Right lobe of liver (tissue), 6 donors: ENCODE measurements around the gene FAAP20. TPM values are rescaled to one million over a fixed set of nuclear protein-coding genes. Genes with fewer than 3 reads are reported as not detected.

Experiments used
- ATAC-seq, 4 donors: fragments of 200-7000 bp; cut with Tn5 transposase; one replicate each; pipeline ENCODE4 v1.9.1; 2020; ENCODE audit warnings: mild to moderate bottlenecking in 4 of 4, moderate library complexity in 4 of 4
- DNase-seq, 3 donors: peaks; one replicate each; pipeline ENCODE4 v3.0.0-alpha.2; 2020
- H3K27ac ChIP-seq, 3 donors: fragments of 200-600 bp; one replicate each; pipeline ENCODE4 v1.8.0; 2022
- H3K27me3 ChIP-seq, 2 donors: fragments of 200-600 bp; one replicate each; pipeline ENCODE4 v1.8.0; 2022
- H3K36me3 ChIP-seq, 4 donors: fragments of 200-600 bp; sonication (generic) in 1 of 4; one replicate each; pipeline versions ENCODE4 v1.5.1 to v1.8.0; 2017 to 2022; ENCODE audit warnings: control low read depth in 1 of 4
- H3K4me1 ChIP-seq, 4 donors: fragments of 200-600 bp; sonication (generic) in 1 of 4; one replicate each; pipeline versions ENCODE4 v1.5.1 to v1.8.0; 2017 to 2022; ENCODE audit warnings: control low read depth in 1 of 4
- H3K4me3 ChIP-seq, 3 donors: fragments of 200-600 bp; one replicate each; pipeline ENCODE4 v1.8.0; 2022
- H3K9me3 ChIP-seq, 4 donors: fragments of 200-600 bp; sonication (generic) in 1 of 4; one replicate each; pipeline versions ENCODE4 v1.5.1 to v1.8.0; 2017 to 2022; ENCODE audit warnings: control low read depth in 1 of 4
- POLR2A ChIP-seq: fragments of 450-650 bp; IDR thresholded peaks from one replicate; pipeline ENCODE4 v1.6.1; 2017; ENCODE audit warnings: antibody characterized with exemption, mild to moderate bottlenecking
- WGBS: methylation state at CpG from one replicate; pipeline ENCODE4 v1.1.6; 2018; ENCODE audit warnings: low coverage, low lambda C conversion rate; ENCODE audit not compliant: insufficient coverage; ENCODE audit errors: missing lambda C conversion rate; 5-methylcytosine and 5-hydroxymethylcytosine counted together
- intact Hi-C, 2 donors: fragments of 100-400 bp; cut with DNase I; formaldehyde crosslinking; loops; one replicate each; pipeline versions ENCODE4 v1.11.2 to v1.14.1; 2022
- total RNA-seq, 6 experiments: library from RNA; depleted of rRNA in 2 of 6; stranded (reverse); fragments of >200 nt in 2 of 6; fragmentation: NEBNext Ultra II Directional in 3 of 6; extraction: Animal tissue kit (Norgen Biotek cat#: 25700) in 3 of 6; gene quantifications; one replicate each; pipeline versions ENCODE4 v1.1.0 to v1.2.4, GENCODE V29; 2016 to 2023
- TF ChIP-seq, protein P1 (sequence below), 4 donors: fragments of 200-600 bp in 3 of 4; fragments of 450-650 bp in 1 of 4; IDR thresholded peaks; one replicate each; pipeline versions ENCODE4 v1.5.1 to v1.8.0; 2016 to 2022; ENCODE audit warnings: antibody characterized with exemption in 4 of 4, mild to moderate bottlenecking in 2 of 4
- donor health status: DM: no; HTN: yes; CAD: no.
- donor health status: DM: no; HTN: no; CAD: no.
- donor health status: DM: no; HTN: no; CAD: no.
- donor health status: DM: no; HTN: yes; CAD: no.
- donor health status: DM: no; HTN: yes; CAD: no.

The FAAP20 gene
- total RNA-seq, 6 experiments from 2014 or later = 18.9 to 26.0 (median 24.4) TPM

DNA sequence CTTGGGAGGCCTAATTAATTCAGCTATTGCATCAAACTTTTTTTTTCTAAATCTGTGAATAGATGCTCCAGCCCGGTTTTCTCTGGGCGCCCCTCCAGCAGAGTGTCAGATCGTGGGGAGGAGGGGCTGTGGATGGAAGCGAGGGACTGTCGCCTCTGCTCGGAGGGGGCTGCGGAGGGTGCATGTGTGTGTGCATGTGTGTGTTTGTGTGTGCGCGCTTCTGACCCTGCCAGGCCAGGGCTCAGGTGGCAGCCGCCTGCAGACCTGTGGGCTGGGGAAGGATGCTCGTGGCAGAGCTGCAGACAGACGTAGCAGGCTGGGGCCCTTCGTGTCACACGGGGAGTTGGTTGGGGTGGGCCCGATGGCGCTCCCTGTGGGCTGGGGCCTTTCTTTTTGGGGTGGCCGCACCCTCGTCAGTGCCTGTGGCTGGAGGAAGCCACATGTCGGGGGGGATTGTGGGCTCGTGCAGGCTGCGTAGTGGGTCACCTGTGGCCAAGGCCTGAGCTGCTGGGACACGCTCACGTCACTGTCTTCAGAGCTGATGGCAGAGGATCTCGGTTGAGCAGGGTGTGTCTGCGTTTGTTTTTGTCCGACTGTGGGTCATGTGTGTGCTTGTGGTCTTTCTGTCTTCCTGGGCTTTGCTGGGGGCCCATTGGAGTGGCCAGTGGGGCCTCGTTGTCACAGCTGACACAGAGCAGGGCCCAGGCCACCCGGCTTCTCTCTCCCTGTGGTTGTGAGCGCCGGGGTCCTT, 36.4 kb upstream of the FAAP20 start:
- H3K9me3 ChIP-seq = no peaks in the 10 kb centered on the region
- no peaks in the 10 kb centered on the region for H3K36me3 ChIP-seq
- intact Hi-C loops = loop anchor here in 1 of 2 donors (5.0 to 10.0 kb wide), 2 partner anchors 34 to 74 kb away; no protein-coding TSS in a partner anchor
- TF ChIP-seq POLR2A = no peak
- TF ChIP-seq, protein P1, sequence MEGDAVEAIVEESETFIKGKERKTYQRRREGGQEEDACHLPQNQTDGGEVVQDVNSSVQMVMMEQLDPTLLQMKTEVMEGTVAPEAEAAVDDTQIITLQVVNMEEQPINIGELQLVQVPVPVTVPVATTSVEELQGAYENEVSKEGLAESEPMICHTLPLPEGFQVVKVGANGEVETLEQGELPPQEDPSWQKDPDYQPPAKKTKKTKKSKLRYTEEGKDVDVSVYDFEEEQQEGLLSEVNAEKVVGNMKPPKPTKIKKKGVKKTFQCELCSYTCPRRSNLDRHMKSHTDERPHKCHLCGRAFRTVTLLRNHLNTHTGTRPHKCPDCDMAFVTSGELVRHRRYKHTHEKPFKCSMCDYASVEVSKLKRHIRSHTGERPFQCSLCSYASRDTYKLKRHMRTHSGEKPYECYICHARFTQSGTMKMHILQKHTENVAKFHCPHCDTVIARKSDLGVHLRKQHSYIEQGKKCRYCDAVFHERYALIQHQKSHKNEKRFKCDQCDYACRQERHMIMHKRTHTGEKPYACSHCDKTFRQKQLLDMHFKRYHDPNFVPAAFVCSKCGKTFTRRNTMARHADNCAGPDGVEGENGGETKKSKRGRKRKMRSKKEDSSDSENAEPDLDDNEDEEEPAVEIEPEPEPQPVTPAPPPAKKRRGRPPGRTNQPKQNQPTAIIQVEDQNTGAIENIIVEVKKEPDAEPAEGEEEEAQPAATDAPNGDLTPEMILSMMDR (IDR thresholded peaks at IDR 0.05) = no peak
- no peaks in the 10 kb centered on the region for H3K27me3 ChIP-seq
- H3K4me1 ChIP-seq = peaks cover 0 to 60% (median 31%) of the 10 kb centered on the region in 4 donors
- 19% methylated on average over 9 of the region's 30 CpGs for WGBS
- no peak for DNase-seq
- no peak for ATAC-seq
- H3K27ac ChIP-seq = peak overlapping the region; percentile 68 to 93 (median 73)
- peak overlapping the region; percentile 59 to 77 (median 67) for H3K4me3 ChIP-seq

DNA sequence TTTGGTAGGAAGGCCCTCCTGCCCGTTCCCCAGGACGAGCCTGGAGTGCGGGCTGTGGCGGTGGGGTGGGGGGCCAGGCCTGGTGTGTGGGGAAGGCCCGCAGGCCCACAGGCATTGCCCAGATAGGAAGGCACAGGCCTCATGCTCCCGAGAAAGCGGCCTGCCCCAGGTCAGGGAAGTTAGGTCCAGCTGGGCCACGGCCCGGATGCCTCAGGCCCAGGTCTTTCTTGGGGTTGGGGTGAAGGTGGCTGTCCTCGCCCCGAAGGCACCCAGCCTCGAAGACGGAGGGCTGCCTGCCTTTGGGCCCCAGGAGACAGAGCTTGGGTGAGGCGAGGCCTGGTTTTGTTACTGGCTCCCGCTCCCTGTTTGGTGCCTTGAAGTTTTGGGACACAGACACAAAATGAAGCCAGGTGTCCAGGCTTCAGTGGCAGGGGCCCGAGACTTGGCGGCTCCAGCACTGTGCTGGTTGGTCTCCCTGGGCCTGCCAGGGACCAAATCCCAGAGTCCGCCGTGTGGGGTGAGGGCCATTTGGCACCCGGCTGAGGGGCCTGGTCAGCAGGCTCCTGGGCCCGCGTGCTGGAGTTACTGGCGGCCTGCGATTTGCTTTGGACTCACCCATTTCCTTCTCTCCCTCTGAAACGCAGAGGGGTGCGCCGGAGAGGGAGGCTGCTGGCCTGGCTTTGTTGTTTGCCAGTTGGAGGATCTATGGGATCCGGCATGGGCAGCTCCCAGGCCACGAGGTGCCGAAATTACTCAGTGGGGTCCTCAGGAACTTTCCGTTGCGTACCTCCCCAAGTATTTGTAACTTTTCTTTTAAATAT, 35.5 kb upstream of the FAAP20 start:
- peak overlapping the region; percentile 56 to 93 (median 73) for H3K27ac ChIP-seq
- peak overlapping the region; percentile 59 to 77 (median 67) for H3K4me3 ChIP-seq
- H3K9me3 ChIP-seq = no peaks in the 10 kb centered on the region
- TF ChIP-seq, protein P1 (IDR thresholded peaks at IDR 0.05) = no peak
- TF ChIP-seq POLR2A = no peak
- no peaks in the 10 kb centered on the region for H3K36me3 ChIP-seq
- no peaks in the 10 kb centered on the region for H3K27me3 ChIP-seq
- intact Hi-C loops = loop anchor here in 1 of 2 donors (5.0 to 10.0 kb wide), 2 partner anchors 33 to 75 kb away; no protein-coding TSS in a partner anchor
- H3K4me1 ChIP-seq = peaks cover 0 to 52% (median 24%) of the 10 kb centered on the region in 4 donors
- DNase-seq (peak; percentile 64 to 89 (median 85)), ATAC-seq (peak; percentile 1 to 20 (median 10))
- WGBS = 9% methylated on average over 7 of the region's 32 CpGs

DNA sequence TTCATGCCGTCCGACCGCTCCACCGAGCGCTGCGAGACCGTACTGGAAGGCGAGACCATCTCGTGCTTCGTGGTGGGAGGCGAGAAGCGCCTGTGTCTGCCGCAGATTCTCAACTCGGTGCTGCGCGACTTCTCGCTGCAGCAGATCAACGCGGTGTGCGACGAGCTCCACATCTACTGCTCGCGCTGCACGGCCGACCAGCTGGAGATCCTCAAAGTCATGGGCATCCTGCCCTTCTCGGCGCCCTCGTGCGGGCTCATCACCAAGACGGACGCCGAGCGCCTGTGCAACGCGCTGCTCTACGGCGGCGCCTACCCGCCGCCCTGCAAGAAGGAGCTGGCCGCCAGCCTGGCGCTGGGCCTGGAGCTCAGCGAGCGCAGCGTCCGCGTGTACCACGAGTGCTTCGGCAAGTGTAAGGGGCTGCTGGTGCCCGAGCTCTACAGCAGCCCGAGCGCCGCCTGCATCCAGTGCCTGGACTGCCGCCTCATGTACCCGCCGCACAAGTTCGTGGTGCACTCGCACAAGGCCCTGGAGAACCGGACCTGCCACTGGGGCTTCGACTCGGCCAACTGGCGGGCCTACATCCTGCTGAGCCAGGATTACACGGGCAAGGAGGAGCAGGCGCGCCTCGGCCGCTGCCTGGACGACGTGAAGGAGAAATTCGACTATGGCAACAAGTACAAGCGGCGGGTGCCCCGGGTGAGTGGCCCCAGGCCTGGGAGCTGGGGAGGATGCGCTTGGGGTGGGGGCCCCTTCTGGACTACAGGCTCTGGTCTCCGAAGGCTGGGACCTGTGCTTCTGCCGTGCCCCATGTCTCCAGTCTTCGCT, 34.7 kb upstream of the FAAP20 start:
- WGBS = 2% methylated on average over 20 of the region's 77 CpGs
- TF ChIP-seq, protein P1 (IDR thresholded peaks at IDR 0.05) = peak in 2 of 4 donors; percentile 5 to 24
- TF ChIP-seq POLR2A = peak; percentile 21
- ATAC-seq (peak; percentile 6 to 25 (median 9)), DNase-seq (peak; percentile 73 to 86 (median 79))
- no peaks in the 10 kb centered on the region for H3K27me3 ChIP-seq
- H3K36me3 ChIP-seq = no peaks in the 10 kb centered on the region
- H3K9me3 ChIP-seq = no peaks in the 10 kb centered on the region
- H3K27ac ChIP-seq = peak overlapping the region; percentile 56 to 93 (median 73)
- peaks cover 0 to 43% (median 20%) of the 10 kb centered on the region in 4 donors for H3K4me1 ChIP-seq
- intact Hi-C loops = no loop called here
- peak overlapping the region; percentile 59 to 77 (median 67) for H3K4me3 ChIP-seq

DNA sequence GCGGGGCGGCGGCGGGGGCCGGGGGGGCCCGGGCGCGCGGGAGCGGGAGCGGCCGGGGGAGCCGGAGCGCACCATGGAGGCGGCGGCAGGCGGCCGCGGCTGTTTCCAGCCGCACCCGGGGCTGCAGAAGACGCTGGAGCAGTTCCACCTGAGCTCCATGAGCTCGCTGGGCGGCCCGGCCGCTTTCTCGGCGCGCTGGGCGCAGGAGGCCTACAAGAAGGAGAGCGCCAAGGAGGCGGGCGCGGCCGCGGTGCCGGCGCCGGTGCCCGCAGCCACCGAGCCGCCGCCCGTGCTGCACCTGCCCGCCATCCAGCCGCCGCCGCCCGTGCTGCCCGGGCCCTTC, 34.1 kb upstream of the FAAP20 start:
- ATAC-seq = no peak
- Histone ChIP-seq H3K36me3 (no peaks in the 10 kb centered on the region), H3K4me3 (peak overlapping the region; percentile 59 to 77 (median 67)), H3K27ac (peak overlapping the region; percentile 56 to 93 (median 73)), H3K4me1 (peaks cover 0 to 37% (median 17%) of the 10 kb centered on the region in 4 donors), H3K27me3 (no peaks in the 10 kb centered on the region), H3K9me3 (no peaks in the 10 kb centered on the region)
- WGBS = no CpG with 5 or more reads among the region's 50 CpGs
- intact Hi-C loops = no loop called here
- peak in 1 of 3 donors; percentile 47 for DNase-seq
- TF ChIP-seq POLR2A = no peak
- TF ChIP-seq, protein P1 (IDR thresholded peaks at IDR 0.05) = no peak
